Natural killer cell treated with Interleukin-12 subunit alpha and Interleukin-12 subunit beta and Interleukin-15 and Interleukin-18, amount 100 ng/mL, for 72 hours (primary cell): Measurements from ENCODE around the gene CLHC1. TPM values are rescaled to one million over a fixed set of nuclear protein-coding genes. Genes with fewer than 3 reads are reported as not detected.
"Not testable (repeated sequence)": the region's sequence is repeated elsewhere in the genome, so short reads cannot be mapped to it uniquely, and the experiment has no call there.

ENCODE experiments used
- ATAC-seq, 2 donors: fragments of 150-1000 bp; cut with Tn5 transposase in 1 of 2; sonication (Bioruptor Pico), chemical (Tn5 transposase) in 1 of 2; 2 replicates each; pipeline ENCODE4 v1.10.0; 2021
- DNase-seq: peaks from one replicate; pipeline ENCODE4 v3.0.0; 2022; ENCODE audit warnings: low spot score
- H3K27ac Mint-ChIP-seq, 2 donors: 1 replicate in 1 of 2; 2 replicates in 1 of 2; pipeline ENCODE4 v1.8.0; 2022; ENCODE audit warnings: mixed read lengths in 2 of 2, mild to moderate bottlenecking in 1 of 2, moderate library complexity in 1 of 2
- H3K27me3 Mint-ChIP-seq, 2 donors: 1 replicate in 1 of 2; 2 replicates in 1 of 2; pipeline ENCODE4 v1.8.0; 2022; ENCODE audit warnings: mixed read lengths in 2 of 2
- H3K36me3 Mint-ChIP-seq: one replicate; pipeline ENCODE4 v1.8.0; 2022; ENCODE audit warnings: mixed read lengths
- H3K4me1 Mint-ChIP-seq, 2 donors: 1 replicate in 1 of 2; 2 replicates in 1 of 2; pipeline ENCODE4 v1.8.0; 2022; ENCODE audit warnings: low read depth in 2 of 2, mixed read lengths in 2 of 2, mild to moderate bottlenecking in 1 of 2
- H3K4me3 Mint-ChIP-seq: one replicate; pipeline ENCODE4 v1.8.0; 2022; ENCODE audit warnings: mixed read lengths
- H3K9me3 Mint-ChIP-seq: 2 replicates; pipeline ENCODE4 v1.8.0; 2022; ENCODE audit warnings: mixed read lengths
- total RNA-seq, 2 donors: library from RNA; stranded (reverse); gene quantifications; one replicate each; pipeline ENCODE4 v1.2.3, GENCODE V29; 2022

The CLHC1 gene
- total RNA-seq, 2 donors from 2014 or later, result 9.7 to 13.1 TPM

- no peak for DNase-seq
- ATAC-seq, result no peak
- Mint-ChIP-seq H3K27ac (no peak overlapping the region), H3K27me3 (no peaks in the 10 kb centered on the region), H3K36me3 (no peaks in the 10 kb centered on the region), H3K4me3 (no peak overlapping the region), H3K4me1 (peaks cover 22 to 26% of the 10 kb centered on the region in 2 donors), H3K9me3 (no peaks in the 10 kb centered on the region)
Observed at GRCh38 chr2:55224761-55225261, 7.3 kb downstream of the CLHC1 start.

- ATAC-seq, result no peak
- DNase-seq, result no peak
- H3K27ac Mint-ChIP-seq, result peak overlapping the region; percentile 66 to 76
- H3K27me3 Mint-ChIP-seq, result no peaks in the 10 kb centered on the region
- H3K4me3 Mint-ChIP-seq, result peak overlapping the region; percentile 83
- H3K9me3 Mint-ChIP-seq, result no peaks in the 10 kb centered on the region
- H3K36me3 Mint-ChIP-seq, result no peaks in the 10 kb centered on the region
- peaks cover 22 to 23% of the 10 kb centered on the region in 2 donors for H3K4me1 Mint-ChIP-seq
Observed at GRCh38 chr2:55223958-55224760, 7.9 kb downstream of the CLHC1 start.

- no peak for DNase-seq
- H3K27me3 Mint-ChIP-seq, result no peaks in the 10 kb centered on the region
Observed at GRCh38 chr2:55213822-55214221, 18.3 kb downstream of the CLHC1 start.

GRCh38 chr2:55204950-55205349 is 27.1 kb downstream of the CLHC1 start:
- no peaks in the 10 kb centered on the region for H3K27me3 Mint-ChIP-seq
- no peak overlapping the region for H3K27ac Mint-ChIP-seq
- ATAC-seq, result no peak
- H3K4me3 Mint-ChIP-seq, result no peak overlapping the region
- no peaks in the 10 kb centered on the region for H3K4me1 Mint-ChIP-seq
- no peaks in the 10 kb centered on the region for H3K9me3 Mint-ChIP-seq
- no peak for DNase-seq
- peaks cover 19% of the 10 kb centered on the region for H3K36me3 Mint-ChIP-seq

More at GRCh38 chr2:55213822-55214221, 18.3 kb downstream of the CLHC1 start:
- H3K36me3 Mint-ChIP-seq, result no peaks in the 10 kb centered on the region
- no peaks in the 10 kb centered on the region for H3K4me1 Mint-ChIP-seq
- no peak for ATAC-seq
- no peaks in the 10 kb centered on the region for H3K9me3 Mint-ChIP-seq
- H3K4me3 Mint-ChIP-seq, result no peak overlapping the region
- no peak overlapping the region for H3K27ac Mint-ChIP-seq

GRCh38 chr2:55204536-55204935 is 27.6 kb downstream of the CLHC1 start:
- ATAC-seq (no peak), DNase-seq (no peak)
- Mint-ChIP-seq H3K36me3 (peaks cover 23% of the 10 kb centered on the region), H3K4me3 (no peak overlapping the region), H3K27me3 (no peaks in the 10 kb centered on the region), H3K9me3 (peaks cover 2% of the 10 kb centered on the region), H3K27ac (no peak overlapping the region), H3K4me1 (no peaks in the 10 kb centered on the region)

GRCh38 chr2:55200416-55200815 is 31.7 kb downstream of the CLHC1 start:
- ATAC-seq (no peak), DNase-seq (no peak)
- no peak overlapping the region for H3K27ac Mint-ChIP-seq
- H3K4me1 Mint-ChIP-seq, result no peaks in the 10 kb centered on the region
- no peaks in the 10 kb centered on the region for H3K27me3 Mint-ChIP-seq
- no peak overlapping the region for H3K4me3 Mint-ChIP-seq
- H3K36me3 Mint-ChIP-seq, result peaks cover 35% of the 10 kb centered on the region
- peaks cover 4% of the 10 kb centered on the region for H3K9me3 Mint-ChIP-seq

GRCh38 chr2:55196526-55196925 is 35.6 kb downstream of the CLHC1 start:
- DNase-seq (no peak), ATAC-seq (no peak)
- Mint-ChIP-seq H3K9me3 (peaks cover 4% of the 10 kb centered on the region), H3K4me3 (no peak overlapping the region), H3K27ac (no peak overlapping the region), H3K27me3 (no peaks in the 10 kb centered on the region), H3K36me3 (peaks cover 33% of the 10 kb centered on the region), H3K4me1 (no peaks in the 10 kb centered on the region)

GRCh38 chr2:55191888-55192287 is 40.2 kb downstream of the CLHC1 start:
- not testable (repeated sequence) for H3K27me3 Mint-ChIP-seq, DNase-seq, H3K9me3 Mint-ChIP-seq, ATAC-seq, H3K4me3 Mint-ChIP-seq, H3K4me1 Mint-ChIP-seq, H3K27ac Mint-ChIP-seq
- H3K36me3 Mint-ChIP-seq, result peaks cover 12% of the 10 kb centered on the region

GRCh38 chr2:55186837-55187236 is 45.3 kb downstream of the CLHC1 start:
- not testable (repeated sequence) for ATAC-seq, DNase-seq, H3K4me3 Mint-ChIP-seq, H3K4me1 Mint-ChIP-seq, H3K27ac Mint-ChIP-seq, H3K27me3 Mint-ChIP-seq, H3K9me3 Mint-ChIP-seq
- peaks cover 12% of the 10 kb centered on the region for H3K36me3 Mint-ChIP-seq

- Mint-ChIP-seq H3K4me3 (no peak overlapping the region), H3K27me3 (no peaks in the 10 kb centered on the region), H3K9me3 (no peaks in the 10 kb centered on the region), H3K27ac (no peak overlapping the region), H3K36me3 (no peaks in the 10 kb centered on the region), H3K4me1 (peaks cover 0 to 5% of the 10 kb centered on the region in 2 donors)
- no peak for DNase-seq
- ATAC-seq, result no peak
Observed at GRCh38 chr2:55180374-55180773, 51.7 kb downstream of the CLHC1 start.

- H3K27ac Mint-ChIP-seq, result no peak overlapping the region
- H3K4me3 Mint-ChIP-seq, result no peak overlapping the region
- no peak for DNase-seq
- H3K4me1 Mint-ChIP-seq, result peaks cover 0 to 5% of the 10 kb centered on the region in 2 donors
- ATAC-seq, result no peak
- H3K9me3 Mint-ChIP-seq, result no peaks in the 10 kb centered on the region
- H3K36me3 Mint-ChIP-seq, result no peaks in the 10 kb centered on the region
- H3K27me3 Mint-ChIP-seq, result no peaks in the 10 kb centered on the region
Observed at GRCh38 chr2:55176094-55176415, 56.0 kb downstream of the CLHC1 start.

GRCh38 chr2:55175254-55176093 is 56.6 kb downstream of the CLHC1 start:
- Mint-ChIP-seq H3K4me3 (no peak overlapping the region), H3K27ac (no peak overlapping the region), H3K36me3 (no peaks in the 10 kb centered on the region), H3K9me3 (no peaks in the 10 kb centered on the region), H3K27me3 (no peaks in the 10 kb centered on the region), H3K4me1 (peaks cover 0 to 5% of the 10 kb centered on the region in 2 donors)
- ATAC-seq (no peak), DNase-seq (no peak)

GRCh38 chr2:55173438-55174054 is 58.5 kb downstream of the CLHC1 start:
- peaks cover 0 to 5% of the 10 kb centered on the region in 2 donors for H3K4me1 Mint-ChIP-seq
- DNase-seq (no peak), ATAC-seq (no peak)
- H3K4me3 Mint-ChIP-seq, result no peak overlapping the region
- H3K27ac Mint-ChIP-seq, result no peak overlapping the region
- H3K9me3 Mint-ChIP-seq, result no peaks in the 10 kb centered on the region
- H3K27me3 Mint-ChIP-seq, result no peaks in the 10 kb centered on the region
- H3K36me3 Mint-ChIP-seq, result no peaks in the 10 kb centered on the region

- Mint-ChIP-seq H3K27me3 (no peaks in the 10 kb centered on the region), H3K4me3 (no peak overlapping the region), H3K27ac (no peak overlapping the region), H3K36me3 (no peaks in the 10 kb centered on the region), H3K9me3 (no peaks in the 10 kb centered on the region), H3K4me1 (no peaks in the 10 kb centered on the region)
- ATAC-seq, result no peak
- DNase-seq, result no peak
Observed at GRCh38 chr2:55169915-55170314, 62.2 kb downstream of the CLHC1 start.
